Esophagus muscularis mucosa (tissue), 3 donors: ENCODE results near the gene RAP2B.

Experiments used
- POLR2A ChIP-seq: fragments of 450-650 bp; IDR thresholded peaks from one replicate; pipeline ENCODE4 v1.6.1; 2017; ENCODE audit warnings: antibody characterized with exemption, moderate library complexity, mild to moderate bottlenecking, low read depth
- POLR2AphosphoS5 ChIP-seq, 2 donors: sonication (generic); formaldehyde crosslinking; IDR thresholded peaks; one replicate each; pipeline ENCODE4 v1.6.1; 2017; ENCODE audit warnings: antibody characterized with exemption in 2 of 2
- TF ChIP-seq, protein P1 (sequence below), 3 experiments: fragments of 200-600 bp in 2 of 3; fragments of 450-650 bp in 1 of 3; sonication (generic) in 2 of 3; IDR thresholded peaks; one replicate each; pipeline ENCODE4 v1.5.1; 2017 to 2019; ENCODE audit warnings: antibody characterized with exemption in 3 of 3, mild to moderate bottlenecking in 2 of 3, moderate library complexity in 1 of 3

DNA sequence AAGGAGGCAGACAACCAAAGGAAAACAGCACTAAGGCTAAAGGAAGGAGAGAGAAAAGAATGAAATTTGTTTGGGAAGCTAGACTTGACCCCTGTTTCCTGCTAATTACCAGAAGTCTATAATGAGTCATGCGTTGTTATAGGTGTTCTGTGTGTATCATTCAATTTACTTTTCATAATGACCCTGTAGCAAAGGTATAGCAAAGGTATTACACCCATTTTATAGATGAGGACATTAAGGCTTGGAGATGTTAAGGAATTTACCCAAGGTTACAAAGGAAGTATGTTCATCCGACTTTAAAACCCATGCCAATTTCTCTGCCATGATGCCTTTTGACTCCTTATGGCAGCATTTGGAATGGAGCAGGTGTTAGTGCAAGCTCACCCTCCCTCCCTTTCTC, 54.9 kb downstream of the RAP2B start:
- TF ChIP-seq POLR2AphosphoS5 (IDR thresholded peaks at IDR 0.05) = no peak
- TF ChIP-seq, protein P1, sequence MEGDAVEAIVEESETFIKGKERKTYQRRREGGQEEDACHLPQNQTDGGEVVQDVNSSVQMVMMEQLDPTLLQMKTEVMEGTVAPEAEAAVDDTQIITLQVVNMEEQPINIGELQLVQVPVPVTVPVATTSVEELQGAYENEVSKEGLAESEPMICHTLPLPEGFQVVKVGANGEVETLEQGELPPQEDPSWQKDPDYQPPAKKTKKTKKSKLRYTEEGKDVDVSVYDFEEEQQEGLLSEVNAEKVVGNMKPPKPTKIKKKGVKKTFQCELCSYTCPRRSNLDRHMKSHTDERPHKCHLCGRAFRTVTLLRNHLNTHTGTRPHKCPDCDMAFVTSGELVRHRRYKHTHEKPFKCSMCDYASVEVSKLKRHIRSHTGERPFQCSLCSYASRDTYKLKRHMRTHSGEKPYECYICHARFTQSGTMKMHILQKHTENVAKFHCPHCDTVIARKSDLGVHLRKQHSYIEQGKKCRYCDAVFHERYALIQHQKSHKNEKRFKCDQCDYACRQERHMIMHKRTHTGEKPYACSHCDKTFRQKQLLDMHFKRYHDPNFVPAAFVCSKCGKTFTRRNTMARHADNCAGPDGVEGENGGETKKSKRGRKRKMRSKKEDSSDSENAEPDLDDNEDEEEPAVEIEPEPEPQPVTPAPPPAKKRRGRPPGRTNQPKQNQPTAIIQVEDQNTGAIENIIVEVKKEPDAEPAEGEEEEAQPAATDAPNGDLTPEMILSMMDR (IDR thresholded peaks at IDR 0.05) = no peak
- no peak for TF ChIP-seq POLR2A
